AG10803 (cell line): ENCODE data around the gene CAPS.

Source experiments
- DNase-seq: peaks from one replicate; pipeline ENCODE4 v3.0.0; 2010; ENCODE audit warnings: low read depth
- H3K4me3 ChIP-seq: 2 replicates; pipeline ENCODE4 v1.5.1; 2011; ENCODE audit warnings: mild to moderate bottlenecking, low read length, control low read depth
- CTCF ChIP-seq: conservative IDR thresholded peaks from 2 replicates; pipeline ENCODE4 v1.5.1; 2011; ENCODE audit warnings: mild to moderate bottlenecking, low read length, control low read depth, inconsistent platforms

The CAPS gene

GRCh38 chr19:5925830-5926427 is 11.9 kb downstream of the CAPS start:
- DNase-seq = no peak
- TF ChIP-seq CTCF = no peak
- H3K4me3 ChIP-seq = no peak overlapping the region

GRCh38 chr19:5926641-5927440 is 12.8 kb downstream of the CAPS start:
- TF ChIP-seq CTCF = no peak
- peak overlapping the region; percentile 26; the same call in 1 of the 2 replicates for H3K4me3 ChIP-seq
- DNase-seq = peak; percentile 97

- no peak for DNase-seq
Observed at GRCh38 chr19:5927441-5927821, 13.4 kb downstream of the CAPS start.

GRCh38 chr19:5929179-5929578 is 15.1 kb downstream of the CAPS start:
- H3K4me3 ChIP-seq = no peak overlapping the region
- DNase-seq = no peak
- TF ChIP-seq CTCF = no peak

More at GRCh38 chr19:5927441-5927821, 13.4 kb downstream of the CAPS start:
- no peak for TF ChIP-seq CTCF
- H3K4me3 ChIP-seq = no peak overlapping the region

GRCh38 chr19:5929625-5930024 is 15.6 kb downstream of the CAPS start:
- no peak for TF ChIP-seq CTCF
- DNase-seq = no peak
- H3K4me3 ChIP-seq = no peak overlapping the region

GRCh38 chr19:5931251-5931650 is 17.2 kb downstream of the CAPS start:
- TF ChIP-seq CTCF = no peak
- no peak for DNase-seq

GRCh38 chr19:5932146-5932545 is 18.1 kb downstream of the CAPS start:
- DNase-seq = no peak
- H3K4me3 ChIP-seq = no peak overlapping the region
- TF ChIP-seq CTCF = no peak

More at GRCh38 chr19:5931251-5931650, 17.2 kb downstream of the CAPS start:
- no peak overlapping the region for H3K4me3 ChIP-seq
